Body of pancreas (tissue), 4 donors: ENCODE data around the gene ANKS1A. TPM values are rescaled to one million over a fixed set of nuclear protein-coding genes. Genes with fewer than 3 reads are reported as not detected.

Experiments
- ATAC-seq: fragments of 150-250 bp; one replicate; pipeline ENCODE4 v1.9.1; 2016
- DNase-seq, 4 donors: peaks; one replicate each; pipeline ENCODE4 v3.0.0-alpha.2; 2019
- H3K27ac ChIP-seq, 4 donors: fragments of 200-600 bp; sonication (generic); 1 replicate in 3 of 4; 2 replicates in 1 of 4; pipeline versions ENCODE4 v1.5.1 to v1.6.1; 2016 to 2019; ENCODE audit warnings: mild to moderate bottlenecking in 1 of 4, mixed read lengths in 1 of 4, moderate library complexity in 1 of 4
- H3K27me3 ChIP-seq, 2 donors: fragments of 200-600 bp; sonication (generic); one replicate each; pipeline ENCODE4 v1.6.0; 2016; ENCODE audit warnings: mild to moderate bottlenecking in 1 of 2
- H3K36me3 ChIP-seq, 2 donors: fragments of 200-600 bp; sonication (generic); replicated peaks in 1 of 2; 2 replicates each; pipeline ENCODE4 v1.5.1; 2016; ENCODE audit warnings: low read depth in 2 of 2; ENCODE audit not compliant: insufficient read depth in 1 of 2
- H3K4me1 ChIP-seq: fragments of 200-600 bp; sonication (generic); one replicate; pipeline ENCODE4 v1.6.0; 2016
- H3K4me3 ChIP-seq, 2 donors: fragments of 200-600 bp; sonication (generic); 1 replicate in 1 of 2; 2 replicates in 1 of 2; pipeline ENCODE4 v1.5.1; 2016 to 2019
- H3K9me3 ChIP-seq, 3 donors: fragments of 200-600 bp; sonication (generic); 1 replicate in 2 of 3; 2 replicates in 1 of 3; pipeline ENCODE4 v1.5.1; 2016
- POLR2A ChIP-seq, 3 donors: fragments of 450-650 bp; IDR thresholded peaks; one replicate each; pipeline ENCODE4 v1.6.1; 2016; ENCODE audit warnings: antibody characterized with exemption in 3 of 3, mild to moderate bottlenecking in 2 of 3
- WGBS, 2 donors: methylation state at CpG; one replicate each; pipeline ENCODE4 v1.1.5; 2017; 5-methylcytosine and 5-hydroxymethylcytosine counted together
- intact Hi-C: fragments of 100-400 bp; cut with DNase I; formaldehyde crosslinking; loops from one replicate; pipeline ENCODE4 v1.15.1; 2023
- total RNA-seq, 2 donors: library from RNA; depleted of rRNA; stranded (reverse); fragments of >200 nt; gene quantifications; one replicate each; pipeline ENCODE4 v1.1.0, GENCODE V29; 2016
- TF ChIP-seq, protein P1 (sequence below), 7 experiments: fragments of 450-650 bp in 4 of 7; fragments of 200-600 bp in 3 of 7; sonication (generic) in 3 of 7; IDR thresholded peaks; one replicate each; pipeline ENCODE4 v1.5.1; 2016 to 2019; ENCODE audit warnings: antibody characterized with exemption in 7 of 7

The ANKS1A gene
- total RNA-seq, 2 donors from 2014 or later: 14.3 to 17.1 TPM

DNA sequence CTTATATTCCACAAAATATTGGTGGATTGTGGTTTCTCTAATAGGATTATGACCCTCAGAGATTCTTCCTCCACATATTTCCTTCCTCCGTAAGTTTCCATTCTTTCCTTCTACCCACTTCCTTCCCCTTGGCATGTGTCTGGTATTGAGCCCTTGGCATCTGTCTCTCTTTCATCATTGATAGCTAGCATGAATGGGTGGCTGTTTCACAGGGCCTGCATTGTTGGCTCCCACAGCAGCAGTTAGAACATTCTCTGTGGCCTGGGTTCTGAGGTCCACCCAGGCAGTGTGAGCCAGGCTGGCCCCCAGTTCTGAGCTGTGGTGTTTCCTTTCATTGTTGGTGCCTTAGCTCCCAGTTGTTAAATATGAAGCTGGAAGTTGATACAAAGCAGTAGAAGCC, 125.3 kb downstream of the ANKS1A start:
- DNase-seq (no peak), ATAC-seq (no peak)
- Histone ChIP-seq H3K27me3 (no peaks in the 10 kb centered on the region), H3K36me3 (peaks cover 0 to 2% of the 10 kb centered on the region in 2 donors), H3K4me3 (no peak overlapping the region), H3K4me1 (peaks cover 20% of the 10 kb centered on the region), H3K27ac (no peak overlapping the region), H3K9me3 (no peaks in the 10 kb centered on the region)
- 61 to 89% methylated on average over 1 of the region's 1 CpG for WGBS, 2 donors
- intact Hi-C loops: no loop called here
- TF ChIP-seq, protein P1, sequence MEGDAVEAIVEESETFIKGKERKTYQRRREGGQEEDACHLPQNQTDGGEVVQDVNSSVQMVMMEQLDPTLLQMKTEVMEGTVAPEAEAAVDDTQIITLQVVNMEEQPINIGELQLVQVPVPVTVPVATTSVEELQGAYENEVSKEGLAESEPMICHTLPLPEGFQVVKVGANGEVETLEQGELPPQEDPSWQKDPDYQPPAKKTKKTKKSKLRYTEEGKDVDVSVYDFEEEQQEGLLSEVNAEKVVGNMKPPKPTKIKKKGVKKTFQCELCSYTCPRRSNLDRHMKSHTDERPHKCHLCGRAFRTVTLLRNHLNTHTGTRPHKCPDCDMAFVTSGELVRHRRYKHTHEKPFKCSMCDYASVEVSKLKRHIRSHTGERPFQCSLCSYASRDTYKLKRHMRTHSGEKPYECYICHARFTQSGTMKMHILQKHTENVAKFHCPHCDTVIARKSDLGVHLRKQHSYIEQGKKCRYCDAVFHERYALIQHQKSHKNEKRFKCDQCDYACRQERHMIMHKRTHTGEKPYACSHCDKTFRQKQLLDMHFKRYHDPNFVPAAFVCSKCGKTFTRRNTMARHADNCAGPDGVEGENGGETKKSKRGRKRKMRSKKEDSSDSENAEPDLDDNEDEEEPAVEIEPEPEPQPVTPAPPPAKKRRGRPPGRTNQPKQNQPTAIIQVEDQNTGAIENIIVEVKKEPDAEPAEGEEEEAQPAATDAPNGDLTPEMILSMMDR (IDR thresholded peaks at IDR 0.05): no peak
- TF ChIP-seq POLR2A (IDR thresholded peaks at IDR 0.05): no peak

DNA sequence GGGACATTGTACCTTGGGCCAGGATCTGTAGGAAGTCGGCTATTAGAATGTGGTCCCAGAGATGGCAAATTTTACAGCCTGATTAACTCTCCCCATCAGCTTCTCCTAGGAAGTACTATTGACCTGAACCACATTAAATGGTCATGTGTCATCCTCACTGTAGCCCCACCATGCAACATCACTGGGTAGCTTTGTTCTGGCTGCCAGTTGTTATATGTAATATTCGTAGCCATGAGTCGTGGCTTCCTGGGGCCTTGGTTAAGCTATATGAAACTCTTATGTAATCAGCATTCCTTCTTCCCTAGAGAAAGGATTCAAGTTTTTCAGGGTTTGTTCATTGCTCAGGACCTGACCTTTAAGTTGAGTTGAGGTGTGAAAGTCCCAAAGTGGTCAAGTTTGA, 125.7 kb downstream of the ANKS1A start:
- intact Hi-C loops: no loop called here
- TF ChIP-seq, protein P1 (IDR thresholded peaks at IDR 0.05): no peak
- TF ChIP-seq POLR2A (IDR thresholded peaks at IDR 0.05): no peak
- no peak overlapping the region for H3K27ac ChIP-seq
- peaks cover 0 to 2% of the 10 kb centered on the region in 2 donors for H3K36me3 ChIP-seq
- no peaks in the 10 kb centered on the region for H3K9me3 ChIP-seq
- 61 to 68% methylated on average over 3 of the region's 3 CpGs for WGBS, 2 donors
- H3K4me3 ChIP-seq: no peak overlapping the region
- ATAC-seq (no peak), DNase-seq (no peak)
- H3K27me3 ChIP-seq: no peaks in the 10 kb centered on the region
- peaks cover 24% of the 10 kb centered on the region for H3K4me1 ChIP-seq

DNA sequence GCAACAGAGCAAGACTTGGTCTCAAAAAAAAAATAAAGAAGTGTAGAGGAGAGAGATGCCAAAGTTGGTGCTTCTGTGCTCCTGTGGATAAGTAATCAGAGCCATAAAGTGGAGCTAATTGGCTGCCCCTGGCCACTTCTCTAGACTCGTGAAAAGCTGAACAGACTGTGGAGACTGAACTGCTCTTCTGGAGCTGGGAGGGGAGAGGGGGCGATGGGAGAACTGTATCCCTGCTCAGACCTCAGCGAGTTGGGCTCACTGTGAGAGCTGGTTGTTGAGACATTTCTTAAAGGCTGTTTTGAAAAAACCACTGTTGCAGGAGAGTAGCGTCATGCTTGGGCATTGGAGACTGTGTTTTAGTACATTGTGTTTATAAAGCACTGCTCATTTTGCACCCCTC, 126.4 kb downstream of the ANKS1A start:
- peak overlapping the region in 1 of 4 donors; percentile 75 for H3K27ac ChIP-seq
- H3K36me3 ChIP-seq: peaks cover 0 to 2% of the 10 kb centered on the region in 2 donors
- no peak overlapping the region for H3K4me3 ChIP-seq
- no peaks in the 10 kb centered on the region for H3K27me3 ChIP-seq
- ATAC-seq: no peak
- 84 to 91% methylated on average over 4 of the region's 4 CpGs for WGBS, 2 donors
- intact Hi-C loops: no loop called here
- no peak for DNase-seq
- H3K9me3 ChIP-seq: no peaks in the 10 kb centered on the region
- peaks cover 25% of the 10 kb centered on the region for H3K4me1 ChIP-seq
- no peak for TF ChIP-seq POLR2A (IDR thresholded peaks at IDR 0.05)
- TF ChIP-seq, protein P1 (IDR thresholded peaks at IDR 0.05): no peak

DNA sequence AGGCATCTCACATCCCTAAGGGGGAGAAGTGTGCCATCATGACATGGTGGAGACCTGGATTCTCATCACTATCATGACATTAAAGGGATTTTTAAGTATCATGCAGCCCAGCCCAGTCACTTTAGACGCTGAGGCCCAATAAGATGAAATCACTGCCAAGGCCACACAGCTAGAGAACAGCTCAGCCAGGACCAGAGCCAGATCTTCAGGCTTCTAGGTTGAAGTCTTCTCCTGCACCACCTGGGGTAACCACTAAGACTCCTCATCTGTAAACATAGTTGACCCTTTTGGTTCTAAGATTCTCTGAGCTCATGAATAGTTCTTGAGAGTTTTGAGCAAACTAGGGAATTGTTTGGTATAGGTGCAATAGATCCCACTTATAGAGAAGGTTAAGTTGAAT, 126.9 kb downstream of the ANKS1A start:
- no peak for TF ChIP-seq POLR2A (IDR thresholded peaks at IDR 0.05)
- TF ChIP-seq, protein P1 (IDR thresholded peaks at IDR 0.05): no peak
- no peaks in the 10 kb centered on the region for H3K27me3 ChIP-seq
- no peak for ATAC-seq
- peak overlapping the region in 3 of 4 donors; percentile 35 to 80 (median 75) for H3K27ac ChIP-seq
- H3K4me3 ChIP-seq: no peak overlapping the region
- peaks cover 0 to 2% of the 10 kb centered on the region in 2 donors for H3K36me3 ChIP-seq
- peaks cover 27% of the 10 kb centered on the region for H3K4me1 ChIP-seq
- 0% methylated on average over 1 of the region's 1 CpG for WGBS, 2 donors
- intact Hi-C loops: no loop called here
- no peak for DNase-seq
- no peaks in the 10 kb centered on the region for H3K9me3 ChIP-seq
